Midbrain (tissue), 1 donor: ENCODE results near the gene PTPN22.

Source experiments
- DNase-seq: peaks from one replicate; lab custom pipeline; 2025; lab: John Stamatoyannopoulos, UW

Gene PTPN22

GRCh38 chr1:113887402-113888175 is 16.1 kb upstream of the PTPN22 start, which contains the start of gene BCL2L15:
Gene BCL2L15 (minus strand): TSS chr1:113887581. CDS start chr1:113887375, 206 bp downstream.
- no peak for DNase-seq

- DNase-seq, result no peak
Observed at GRCh38 chr1:113886417-113887401, 15.2 kb upstream of the PTPN22 start.

- no peak for DNase-seq
Observed at GRCh38 chr1:113881661-113882060, 10.1 kb upstream of the PTPN22 start.

GRCh38 chr1:113879739-113880038 is 8.2 kb upstream of the PTPN22 start:
- no peak for DNase-seq

- DNase-seq, result no peak
Observed at GRCh38 chr1:113876176-113876575, 4.7 kb upstream of the PTPN22 start.

- no peak for DNase-seq
Observed at GRCh38 chr1:113875714-113876113, 4.2 kb upstream of the PTPN22 start.

- no peak for DNase-seq
Observed at GRCh38 chr1:113874012-113874879, 2.7 kb upstream of the PTPN22 start.

- no peak for DNase-seq
Observed at GRCh38 chr1:113872219-113872935, 865 bp upstream of the PTPN22 start.

- DNase-seq, result no peak
Observed at GRCh38 chr1:113870778-113871177, 734 bp downstream of the PTPN22 start.

GRCh38 chr1:113868387-113869083 is 3.0 kb downstream of the PTPN22 start:
- DNase-seq, result no peak

GRCh38 chr1:113861641-113862040 is 9.9 kb downstream of the PTPN22 start:
- no peak for DNase-seq

GRCh38 chr1:113860891-113861290 is 10.6 kb downstream of the PTPN22 start:
- no peak for DNase-seq

- no peak for DNase-seq
Observed at GRCh38 chr1:113859478-113860175, 11.9 kb downstream of the PTPN22 start.

GRCh38 chr1:113858982-113859381 is 12.5 kb downstream of the PTPN22 start:
- DNase-seq, result no peak

- DNase-seq, result no peak
Observed at GRCh38 chr1:113858418-113858817, 13.1 kb downstream of the PTPN22 start.

GRCh38 chr1:113857776-113858175 is 13.7 kb downstream of the PTPN22 start:
- DNase-seq, result no peak

GRCh38 chr1:113856401-113856790 is 15.1 kb downstream of the PTPN22 start:
- no peak for DNase-seq

GRCh38 chr1:113855630-113856400 is 15.7 kb downstream of the PTPN22 start:
- DNase-seq, result no peak

- DNase-seq, result no peak
Observed at GRCh38 chr1:113854234-113854633, 17.3 kb downstream of the PTPN22 start.
